Measurements from ENCODE around the gene MINDY3.

The MINDY3 gene

DNA sequence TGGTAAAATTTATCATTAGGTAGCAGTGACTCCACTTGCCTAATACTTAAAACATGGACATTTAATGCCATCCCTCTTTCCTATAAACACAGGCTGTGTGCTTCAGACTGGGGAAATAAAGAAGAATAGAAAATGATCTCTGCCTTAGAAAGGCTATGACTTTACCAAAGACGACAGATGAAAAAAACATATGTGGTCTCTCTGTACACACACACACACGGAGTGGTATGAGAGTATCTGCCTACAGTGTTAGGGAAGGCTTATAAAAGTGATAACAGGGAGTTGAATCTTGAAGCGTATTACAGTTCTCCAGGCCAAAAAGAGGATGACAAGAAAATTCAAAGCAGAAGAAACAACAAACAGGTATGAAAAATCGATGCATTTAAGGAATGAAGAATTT, 38.2 kb downstream of the MINDY3 start:
- H3K27ac Mint-ChIP-seq = no peak overlapping the region
- H3K9me3 Mint-ChIP-seq = no peaks in the 10 kb centered on the region
- H3K4me3 Mint-ChIP-seq = no peak overlapping the region
- H3K4me1 Mint-ChIP-seq = peaks cover 5% of the 10 kb centered on the region
- TF ChIP-seq, protein P1, sequence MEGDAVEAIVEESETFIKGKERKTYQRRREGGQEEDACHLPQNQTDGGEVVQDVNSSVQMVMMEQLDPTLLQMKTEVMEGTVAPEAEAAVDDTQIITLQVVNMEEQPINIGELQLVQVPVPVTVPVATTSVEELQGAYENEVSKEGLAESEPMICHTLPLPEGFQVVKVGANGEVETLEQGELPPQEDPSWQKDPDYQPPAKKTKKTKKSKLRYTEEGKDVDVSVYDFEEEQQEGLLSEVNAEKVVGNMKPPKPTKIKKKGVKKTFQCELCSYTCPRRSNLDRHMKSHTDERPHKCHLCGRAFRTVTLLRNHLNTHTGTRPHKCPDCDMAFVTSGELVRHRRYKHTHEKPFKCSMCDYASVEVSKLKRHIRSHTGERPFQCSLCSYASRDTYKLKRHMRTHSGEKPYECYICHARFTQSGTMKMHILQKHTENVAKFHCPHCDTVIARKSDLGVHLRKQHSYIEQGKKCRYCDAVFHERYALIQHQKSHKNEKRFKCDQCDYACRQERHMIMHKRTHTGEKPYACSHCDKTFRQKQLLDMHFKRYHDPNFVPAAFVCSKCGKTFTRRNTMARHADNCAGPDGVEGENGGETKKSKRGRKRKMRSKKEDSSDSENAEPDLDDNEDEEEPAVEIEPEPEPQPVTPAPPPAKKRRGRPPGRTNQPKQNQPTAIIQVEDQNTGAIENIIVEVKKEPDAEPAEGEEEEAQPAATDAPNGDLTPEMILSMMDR (IDR thresholded peaks at IDR 0.05; ENCODE audit: unreplicated experiment in 3 of 3) = no peak
- H3K27me3 Mint-ChIP-seq (ENCODE audit: low read depth) = no peaks in the 10 kb centered on the region
- peaks cover 44% of the 10 kb centered on the region for H3K36me3 Mint-ChIP-seq (ENCODE audit: low read depth)

DNA sequence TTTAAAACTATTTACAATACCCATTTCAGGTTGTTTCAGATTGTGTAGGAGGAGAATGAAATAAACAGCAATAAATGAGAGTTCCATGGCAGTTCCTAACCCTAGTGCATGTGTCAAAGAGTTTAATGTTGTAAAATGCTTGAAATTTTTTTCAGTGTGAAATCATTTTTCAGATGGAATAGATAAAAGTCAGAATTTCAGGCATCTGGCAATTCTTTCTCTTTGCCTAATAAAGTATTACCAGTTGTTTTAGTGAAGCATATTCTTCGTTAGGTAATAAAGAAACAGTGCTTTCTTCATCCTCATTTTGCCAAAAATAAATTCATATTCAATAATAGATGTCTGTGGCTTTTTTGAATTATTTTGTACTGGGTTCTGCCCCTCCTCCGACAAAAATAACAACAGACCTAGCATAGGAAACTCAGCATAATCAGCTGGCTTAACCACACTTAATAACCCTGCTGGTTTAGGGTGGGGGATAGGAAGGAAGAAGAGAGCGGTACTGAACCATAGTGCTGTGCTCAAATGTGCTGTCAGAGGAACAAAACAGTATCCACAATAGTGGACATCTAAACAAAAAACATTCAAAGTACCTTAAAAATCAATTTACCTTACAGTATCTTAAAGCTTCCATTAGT, 39.1 kb downstream of the MINDY3 start:
- Mint-ChIP-seq H3K27me3 (ENCODE audit: low read depth) (no peaks in the 10 kb centered on the region), H3K4me3 (no peak overlapping the region), H3K27ac (no peak overlapping the region), H3K4me1 (peaks cover 5% of the 10 kb centered on the region), H3K9me3 (no peaks in the 10 kb centered on the region), H3K36me3 (ENCODE audit: low read depth) (peaks cover 47% of the 10 kb centered on the region)
- TF ChIP-seq, protein P1 (IDR thresholded peaks at IDR 0.05; ENCODE audit: unreplicated experiment in 3 of 3) = no peak

DNA sequence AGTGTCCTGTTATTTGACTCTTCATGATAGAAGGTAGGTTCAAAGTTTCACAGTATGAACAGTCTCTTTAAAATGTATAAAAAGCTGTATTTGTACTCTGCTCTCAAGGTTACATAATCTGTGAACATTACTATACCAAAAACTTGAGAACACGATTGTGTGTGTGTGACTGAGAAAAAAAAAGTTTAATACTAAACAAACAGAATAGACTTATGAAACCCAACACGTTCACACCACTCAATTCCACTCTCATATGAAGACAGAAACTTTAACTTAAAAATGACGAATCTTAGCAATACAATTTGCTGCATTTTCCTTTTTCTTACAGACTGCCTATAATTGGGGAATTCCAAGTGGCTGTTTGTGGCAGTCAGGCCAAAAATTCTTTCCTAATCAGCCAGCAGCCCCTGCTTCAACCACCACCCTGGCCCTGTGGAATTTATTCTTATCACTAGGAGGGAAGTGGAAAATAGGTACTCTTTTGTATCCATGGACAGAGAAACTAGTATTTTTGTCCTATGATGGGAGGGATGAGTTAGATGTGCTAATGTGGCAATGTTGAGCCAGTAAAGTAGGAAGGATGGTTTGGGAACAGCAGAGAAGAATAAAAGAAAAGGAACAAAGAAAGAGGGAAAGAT, 42.8 kb downstream of the MINDY3 start:
- no peak overlapping the region for H3K4me3 Mint-ChIP-seq
- no peaks in the 10 kb centered on the region for H3K9me3 Mint-ChIP-seq
- no peaks in the 10 kb centered on the region for H3K27me3 Mint-ChIP-seq (ENCODE audit: low read depth)
- H3K36me3 Mint-ChIP-seq (ENCODE audit: low read depth) = peaks cover 54% of the 10 kb centered on the region
- TF ChIP-seq, protein P1 (IDR thresholded peaks at IDR 0.05; ENCODE audit: unreplicated experiment in 3 of 3) = no peak
- H3K4me1 Mint-ChIP-seq = peaks cover 20% of the 10 kb centered on the region
- peak overlapping the region in 1 of 3 experiments; percentile 2 for H3K27ac Mint-ChIP-seq

DNA sequence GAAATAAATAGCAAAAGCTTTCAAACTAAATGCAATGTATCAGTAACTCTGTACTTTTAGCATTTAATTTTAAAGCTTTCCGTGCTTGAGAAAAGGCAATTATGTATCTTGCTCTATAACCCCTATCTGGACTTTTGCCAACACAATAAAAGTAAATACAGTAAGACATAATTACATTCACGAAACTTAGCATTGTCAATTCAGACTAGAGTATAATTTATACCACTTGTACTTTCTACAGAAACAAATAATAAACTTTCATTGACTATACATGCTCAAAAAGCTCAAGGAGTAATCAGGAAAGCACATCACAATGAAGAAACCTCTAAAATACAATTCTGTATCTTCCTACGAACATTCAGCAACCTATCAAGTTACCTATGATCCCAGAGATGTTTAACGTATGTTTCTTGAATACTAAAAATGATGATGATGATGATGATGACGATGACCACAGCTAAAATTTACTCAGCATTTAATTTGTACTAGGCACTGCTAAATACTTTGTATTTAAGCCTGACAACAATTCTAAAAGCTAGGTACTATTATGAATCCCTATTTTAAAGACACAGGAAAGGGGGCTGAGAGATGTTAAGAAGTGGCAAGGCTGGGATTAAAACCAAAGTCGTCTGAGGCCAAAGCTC, 44.9 kb downstream of the MINDY3 start:
- TF ChIP-seq, protein P1 (IDR thresholded peaks at IDR 0.05; ENCODE audit: unreplicated experiment in 3 of 3) = no peak
- no peaks in the 10 kb centered on the region for H3K27me3 Mint-ChIP-seq (ENCODE audit: low read depth)
- peaks cover 44% of the 10 kb centered on the region for H3K36me3 Mint-ChIP-seq (ENCODE audit: low read depth)
- H3K4me3 Mint-ChIP-seq = no peak overlapping the region
- no peaks in the 10 kb centered on the region for H3K9me3 Mint-ChIP-seq
- peaks cover 21% of the 10 kb centered on the region for H3K4me1 Mint-ChIP-seq
- peak overlapping the region; percentile 5 to 22 (median 15) for H3K27ac Mint-ChIP-seq

DNA sequence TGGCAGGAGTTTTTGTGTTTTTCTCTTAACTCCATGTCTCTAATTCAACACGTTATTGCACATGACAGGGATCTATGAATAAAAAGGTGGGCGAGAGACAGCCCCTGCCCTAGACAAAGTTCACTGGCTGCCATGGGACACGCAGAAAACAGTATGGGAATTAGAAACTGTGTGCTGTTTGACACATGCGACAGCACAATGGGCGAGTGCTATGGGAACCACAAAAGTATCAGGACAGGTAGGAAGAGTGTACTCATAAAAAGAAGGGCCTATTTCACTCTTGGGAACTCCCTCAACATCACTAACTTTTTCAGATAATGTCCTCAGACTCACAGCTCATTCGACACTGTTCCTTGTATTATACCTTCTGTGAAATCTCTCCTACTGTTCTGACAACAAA, 45.7 kb downstream of the MINDY3 start:
- Mint-ChIP-seq H3K9me3 (no peaks in the 10 kb centered on the region), H3K4me3 (no peak overlapping the region), H3K27me3 (ENCODE audit: low read depth) (no peaks in the 10 kb centered on the region), H3K27ac (peak overlapping the region in 1 of 3 experiments; percentile 42), H3K36me3 (ENCODE audit: low read depth) (peaks cover 38% of the 10 kb centered on the region), H3K4me1 (peaks cover 23% of the 10 kb centered on the region)
- TF ChIP-seq, protein P1 (IDR thresholded peaks at IDR 0.05; ENCODE audit: unreplicated experiment in 3 of 3) = no peak

All from nephron (organoid).